HUES6 (cell line): ENCODE measurements around the gene SHLD1.

Source experiments
- H3K27ac ChIP-seq: 2 replicates; pipeline ENCODE4 v1.7.0; 2013; ENCODE audit warnings: low read depth, mild to moderate bottlenecking, low read length, inconsistent platforms
- H3K27me3 ChIP-seq: 2 replicates; pipeline ENCODE4 v1.6.1; 2013; ENCODE audit warnings: low read length; ENCODE audit not compliant: control insufficient read depth, insufficient read depth
- H3K36me3 ChIP-seq: 2 replicates; pipeline ENCODE4 v1.6.1; 2013; ENCODE audit warnings: low read length; ENCODE audit not compliant: control insufficient read depth, insufficient read depth
- H3K4me1 ChIP-seq: 2 replicates; pipeline ENCODE4 v1.6.1; 2013; ENCODE audit warnings: low read length; ENCODE audit not compliant: control insufficient read depth, insufficient read depth
- H3K4me3 ChIP-seq: 2 replicates; pipeline ENCODE4 v1.5.1; 2013; ENCODE audit warnings: low read depth, low read length
- H3K9ac ChIP-seq: one replicate; pipeline ENCODE4 v1.6.1; 2013; ENCODE audit warnings: mild to moderate bottlenecking, low read length
- H3K9me3 ChIP-seq: 2 replicates; pipeline ENCODE4 v1.6.1; 2013; ENCODE audit warnings: low read depth, low read length; ENCODE audit not compliant: control insufficient read depth, insufficient read depth

The SHLD1 gene

DNA sequence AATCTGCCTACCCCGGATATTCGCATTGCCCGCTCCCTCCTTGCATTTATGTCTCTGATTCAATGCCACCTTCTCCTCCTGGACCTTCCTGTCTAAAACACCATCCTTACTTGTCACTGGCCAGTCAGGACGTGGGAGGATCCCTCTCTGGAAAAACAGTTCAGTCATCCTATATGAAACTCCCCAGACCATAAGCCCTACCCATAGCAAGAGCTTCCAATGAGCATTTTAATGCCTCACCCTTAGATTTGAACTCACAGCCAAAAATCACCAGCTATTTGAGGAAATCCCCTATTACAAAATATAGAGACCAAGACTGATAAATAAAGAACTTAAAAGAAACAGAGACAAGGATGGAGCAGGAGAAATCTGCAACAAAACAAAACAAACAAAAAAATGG lies 86.4 kb downstream of the SHLD1 start:
- Histone ChIP-seq H3K9me3 (no peaks in the 10 kb centered on the region), H3K36me3 (no peaks in the 10 kb centered on the region), H3K4me3 (no peak overlapping the region), H3K27me3 (no peaks in the 10 kb centered on the region), H3K4me1 (0 out of 2 replicates have a peak, but pooled peaks cover 3% of the 10 kb centered on the region), H3K27ac (no peak overlapping the region), H3K9ac (no peak overlapping the region)

DNA sequence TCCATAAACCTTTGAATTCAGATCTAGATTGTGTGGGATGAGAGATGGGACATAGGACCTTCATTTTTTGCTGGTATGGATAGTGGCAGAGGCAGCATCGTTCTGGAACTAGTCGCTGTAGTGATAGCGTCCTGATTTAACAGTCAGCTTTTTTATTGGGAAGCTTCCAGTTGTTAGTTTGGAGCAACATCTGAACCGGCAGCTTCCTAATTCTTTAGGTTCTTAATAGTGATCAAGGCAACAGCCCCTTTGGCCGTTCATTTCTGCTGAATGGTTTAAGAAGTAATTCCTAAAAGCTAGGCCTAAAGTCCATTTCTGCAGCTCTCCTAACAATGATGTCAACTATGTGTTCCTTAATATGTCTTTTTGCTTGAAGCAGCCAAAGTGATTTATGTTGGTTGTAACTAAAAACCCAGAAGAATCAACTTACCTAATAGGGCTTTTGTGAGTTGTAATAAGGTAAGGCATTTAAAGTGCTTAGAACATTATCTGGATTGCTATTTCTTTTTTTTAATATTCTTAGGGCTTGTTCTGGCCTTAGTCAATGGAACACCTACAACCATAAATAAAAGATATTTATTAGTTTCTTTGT lies 90.3 kb downstream of the SHLD1 start:
- no peak overlapping the region for H3K27ac ChIP-seq
- no peaks in the 10 kb centered on the region for H3K4me1 ChIP-seq
- H3K36me3 ChIP-seq, result no peaks in the 10 kb centered on the region
- H3K9me3 ChIP-seq, result no peaks in the 10 kb centered on the region
- no peaks in the 10 kb centered on the region for H3K27me3 ChIP-seq
- H3K9ac ChIP-seq, result no peak overlapping the region
- no peak overlapping the region for H3K4me3 ChIP-seq

DNA sequence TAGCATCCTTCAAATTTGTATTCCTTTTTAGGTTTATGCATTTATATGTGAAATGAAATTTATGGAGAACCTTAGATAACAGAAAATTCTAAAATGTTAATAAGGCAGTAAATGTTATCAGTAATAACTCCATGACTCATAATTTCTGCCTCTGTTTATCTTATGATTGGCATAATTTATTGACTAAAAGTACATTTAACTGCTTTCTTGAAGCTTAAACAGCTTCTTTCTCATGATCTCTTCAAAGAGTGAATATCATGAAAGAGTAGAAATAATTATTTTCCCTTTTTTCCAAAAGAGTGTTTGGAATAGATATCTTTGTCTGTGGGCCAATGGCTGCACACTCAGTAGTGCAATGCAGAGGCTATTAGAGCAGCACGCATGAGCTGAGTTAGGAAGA lies 91.3 kb downstream of the SHLD1 start:
- no peak overlapping the region for H3K9ac ChIP-seq
- no peaks in the 10 kb centered on the region for H3K36me3 ChIP-seq
- no peaks in the 10 kb centered on the region for H3K27me3 ChIP-seq
- peaks cover 7% of the 10 kb centered on the region; the same call in 1 of the 2 replicates for H3K4me1 ChIP-seq
- no peak overlapping the region for H3K27ac ChIP-seq
- no peaks in the 10 kb centered on the region for H3K9me3 ChIP-seq
- H3K4me3 ChIP-seq, result no peak overlapping the region

DNA sequence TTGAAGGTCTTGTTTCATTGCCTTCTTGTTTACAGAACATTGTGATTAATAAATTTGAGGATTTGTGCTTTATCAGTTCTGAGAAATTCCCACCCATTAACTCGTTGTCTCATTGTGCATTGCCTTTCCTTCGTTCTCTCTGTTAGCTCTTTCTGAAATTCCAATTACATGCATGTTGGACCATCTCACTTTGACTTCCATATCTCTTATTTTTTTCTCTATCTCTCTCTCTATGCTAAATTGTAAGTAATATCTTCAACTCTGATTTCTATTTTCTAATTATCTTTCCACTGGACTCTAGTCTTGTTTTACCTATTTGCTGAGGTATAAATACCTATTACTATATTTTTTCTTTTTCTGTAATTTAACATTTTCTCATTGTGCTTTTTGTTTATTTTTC lies 92.3 kb downstream of the SHLD1 start:
- Histone ChIP-seq H3K27ac (no peak overlapping the region), H3K9me3 (no peaks in the 10 kb centered on the region), H3K36me3 (no peaks in the 10 kb centered on the region), H3K4me1 (peaks cover 7% of the 10 kb centered on the region; the same call in 1 of the 2 replicates), H3K4me3 (no peak overlapping the region), H3K9ac (no peak overlapping the region), H3K27me3 (no peaks in the 10 kb centered on the region)

DNA sequence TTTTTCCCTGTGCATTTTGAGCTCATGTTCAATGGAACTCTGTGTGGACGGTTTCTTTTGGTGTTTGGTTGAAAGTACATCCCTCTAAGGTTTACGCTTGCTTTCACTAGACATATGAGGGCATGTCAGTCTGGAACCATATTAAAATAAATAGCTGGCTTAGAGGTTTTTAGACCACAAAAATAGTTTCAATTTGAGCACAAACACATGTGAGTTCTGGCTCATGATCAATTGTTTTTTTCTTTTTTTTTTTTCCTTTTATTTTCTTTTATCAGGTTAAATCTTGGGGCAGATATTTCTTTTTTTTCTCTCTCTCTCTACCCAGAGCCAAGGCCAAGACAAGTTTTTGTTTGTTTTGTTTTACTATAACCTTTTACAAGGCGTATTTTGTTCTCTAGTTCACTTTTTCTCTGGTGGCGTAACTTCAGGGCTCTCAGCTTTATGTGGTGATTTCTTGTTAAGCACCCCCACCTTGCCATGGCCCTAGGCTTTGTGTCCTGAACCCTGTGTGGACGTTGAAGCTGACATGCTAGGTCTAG lies 92.9 kb downstream of the SHLD1 start:
- Histone ChIP-seq H3K36me3 (no peaks in the 10 kb centered on the region), H3K9me3 (no peaks in the 10 kb centered on the region), H3K4me3 (no peak overlapping the region), H3K9ac (no peak overlapping the region), H3K27me3 (no peaks in the 10 kb centered on the region), H3K4me1 (peaks cover 7% of the 10 kb centered on the region; the same call in 1 of the 2 replicates), H3K27ac (no peak overlapping the region)

DNA sequence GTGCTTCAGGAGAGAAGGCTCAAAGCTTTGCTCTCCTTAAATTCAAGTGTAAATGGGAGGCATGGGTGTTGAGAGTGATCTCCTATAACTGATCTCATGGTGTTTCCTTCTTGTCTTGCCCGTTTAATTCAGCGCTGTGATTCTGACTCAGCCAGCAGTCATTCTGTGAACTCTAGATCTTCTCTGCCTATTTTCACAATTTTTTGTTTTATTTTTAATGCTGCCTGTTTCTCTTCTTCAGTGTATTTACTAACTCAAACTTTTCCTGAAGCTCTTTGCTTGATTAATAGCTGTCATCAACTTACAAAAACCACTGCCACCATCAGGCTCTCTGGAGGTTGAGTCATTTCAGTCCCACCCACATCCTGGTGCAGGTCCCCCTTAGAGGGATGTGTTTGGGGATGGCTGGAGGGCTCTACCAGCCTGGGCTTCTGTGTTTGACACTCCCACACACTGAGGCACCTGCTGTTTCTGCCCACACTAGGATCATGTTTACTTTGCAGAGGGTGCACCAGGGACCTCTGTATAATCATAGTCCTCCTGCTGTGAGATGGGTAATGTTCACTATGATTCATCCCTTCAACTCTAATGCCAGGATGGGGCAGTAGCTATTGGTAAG lies 94.0 kb downstream of the SHLD1 start:
- H3K4me1 ChIP-seq, result peaks cover 7% of the 10 kb centered on the region; the same call in 1 of the 2 replicates
- no peak overlapping the region for H3K4me3 ChIP-seq
- H3K9me3 ChIP-seq, result no peaks in the 10 kb centered on the region
- no peaks in the 10 kb centered on the region for H3K27me3 ChIP-seq
- H3K27ac ChIP-seq, result no peak overlapping the region
- no peak overlapping the region for H3K9ac ChIP-seq
- H3K36me3 ChIP-seq, result no peaks in the 10 kb centered on the region

DNA sequence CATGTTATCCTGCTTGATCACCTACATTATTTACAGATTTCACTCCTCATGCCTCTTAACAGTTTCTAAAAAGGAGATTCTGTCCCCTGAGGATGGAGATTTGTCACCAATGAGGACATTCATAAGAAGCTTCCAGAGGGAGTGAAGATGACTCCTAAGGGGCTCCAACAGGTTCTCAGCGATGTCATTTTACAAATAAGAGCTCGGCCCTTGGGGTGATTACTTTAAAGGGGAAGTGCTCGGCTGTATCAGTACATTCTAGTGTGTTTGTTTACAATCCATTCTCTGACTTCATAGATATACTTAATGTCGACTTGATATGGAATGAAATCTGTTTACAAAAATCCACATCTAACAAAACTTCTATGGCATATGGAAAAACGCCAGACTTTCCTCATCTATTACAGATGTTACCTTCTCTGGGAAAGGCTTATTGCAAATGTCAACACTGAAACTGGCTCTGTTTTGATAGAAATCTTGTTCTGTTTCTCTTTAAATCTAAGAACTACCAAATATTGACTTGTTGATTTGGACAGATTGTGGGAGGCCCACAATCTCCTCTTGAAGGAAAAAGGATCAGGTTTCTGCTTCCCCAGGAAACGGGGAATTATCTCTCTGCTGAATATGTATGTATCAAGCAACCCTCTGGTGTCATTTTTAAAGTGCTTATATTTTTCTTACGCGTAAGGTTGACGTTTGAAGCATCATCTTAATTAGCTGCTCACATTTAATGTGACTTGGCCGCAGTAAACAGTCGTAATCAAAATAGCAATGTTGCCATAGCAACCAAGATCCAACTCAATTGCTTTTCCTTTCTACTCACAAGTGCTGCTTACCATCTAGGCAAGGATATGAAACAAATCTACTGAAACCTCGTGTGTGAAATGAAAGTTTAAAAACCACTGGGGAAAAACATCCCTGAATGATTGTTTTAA lies 95.7 kb downstream of the SHLD1 start:
- no peaks in the 10 kb centered on the region for H3K36me3 ChIP-seq
- no peaks in the 10 kb centered on the region for H3K9me3 ChIP-seq
- peaks cover 7% of the 10 kb centered on the region; the same call in 1 of the 2 replicates for H3K4me1 ChIP-seq
- no peak overlapping the region for H3K9ac ChIP-seq
- H3K4me3 ChIP-seq, result no peak overlapping the region
- H3K27ac ChIP-seq, result no peak overlapping the region
- no peaks in the 10 kb centered on the region for H3K27me3 ChIP-seq

DNA sequence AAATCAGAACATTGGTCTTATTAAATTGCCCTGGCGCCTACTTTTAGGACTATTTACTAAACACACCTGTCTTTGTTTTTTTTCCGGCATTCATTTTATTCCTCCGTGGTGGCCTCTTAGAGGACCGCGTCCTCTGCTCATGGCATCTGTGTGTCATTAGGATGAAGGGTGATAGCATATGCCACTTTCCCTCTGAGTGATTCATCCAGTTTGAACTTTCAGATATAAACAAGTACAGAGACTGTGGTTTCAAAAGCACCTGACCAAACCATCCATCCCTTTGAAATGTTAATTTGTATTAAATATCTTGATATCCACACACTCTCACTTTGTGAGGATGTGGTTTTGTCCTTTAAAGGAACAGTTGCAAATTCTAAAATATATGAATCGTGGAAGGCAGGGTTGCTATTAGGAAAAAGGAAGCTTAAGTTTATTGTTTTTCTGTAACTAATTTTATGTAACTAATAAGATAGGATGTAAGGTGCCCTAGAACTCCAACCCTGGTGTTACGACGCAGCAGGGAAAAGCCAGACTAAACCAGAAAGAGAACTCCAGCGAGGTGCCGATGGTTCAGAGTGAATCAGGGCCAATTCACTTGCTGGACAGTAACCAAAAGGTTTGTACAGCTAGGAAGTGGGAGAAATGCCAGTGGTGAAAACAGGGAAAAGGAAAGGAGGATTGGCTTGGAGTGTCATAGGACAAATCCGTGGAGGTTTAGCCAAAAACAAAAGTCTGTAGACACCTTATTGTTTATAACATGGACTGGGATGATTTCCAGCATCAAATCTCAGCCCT lies 98.7 kb downstream of the SHLD1 start:
- H3K9me3 ChIP-seq, result no peaks in the 10 kb centered on the region
- no peaks in the 10 kb centered on the region for H3K36me3 ChIP-seq
- no peaks in the 10 kb centered on the region for H3K27me3 ChIP-seq
- no peak overlapping the region for H3K27ac ChIP-seq
- peaks cover 7% of the 10 kb centered on the region; the same call in 1 of the 2 replicates for H3K4me1 ChIP-seq
- H3K9ac ChIP-seq, result no peak overlapping the region
- no peak overlapping the region for H3K4me3 ChIP-seq

DNA sequence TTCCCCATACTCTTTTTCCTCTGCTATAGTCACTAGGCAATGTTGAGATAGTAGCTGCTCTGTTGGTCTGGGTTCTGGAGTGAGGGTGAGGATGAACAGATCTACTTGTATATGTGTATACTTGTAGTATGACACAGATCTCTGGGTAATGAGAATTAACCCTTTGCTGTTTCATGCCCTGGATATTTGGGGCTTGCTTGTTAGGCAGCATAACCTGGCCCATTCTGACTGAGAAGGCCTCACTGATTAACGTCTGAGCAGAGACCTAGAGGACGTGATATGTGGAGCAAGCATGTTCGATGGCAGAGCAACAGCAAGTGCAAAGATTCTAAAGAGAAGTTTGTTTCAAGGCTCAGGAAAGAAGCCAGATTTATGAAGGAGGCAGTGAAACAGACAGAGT lies 105.7 kb downstream of the SHLD1 start:
- Histone ChIP-seq H3K4me3 (no peak overlapping the region), H3K27ac (no peak overlapping the region), H3K9me3 (no peaks in the 10 kb centered on the region), H3K9ac (no peak overlapping the region), H3K27me3 (no peaks in the 10 kb centered on the region), H3K36me3 (no peaks in the 10 kb centered on the region), H3K4me1 (no peaks in the 10 kb centered on the region)

DNA sequence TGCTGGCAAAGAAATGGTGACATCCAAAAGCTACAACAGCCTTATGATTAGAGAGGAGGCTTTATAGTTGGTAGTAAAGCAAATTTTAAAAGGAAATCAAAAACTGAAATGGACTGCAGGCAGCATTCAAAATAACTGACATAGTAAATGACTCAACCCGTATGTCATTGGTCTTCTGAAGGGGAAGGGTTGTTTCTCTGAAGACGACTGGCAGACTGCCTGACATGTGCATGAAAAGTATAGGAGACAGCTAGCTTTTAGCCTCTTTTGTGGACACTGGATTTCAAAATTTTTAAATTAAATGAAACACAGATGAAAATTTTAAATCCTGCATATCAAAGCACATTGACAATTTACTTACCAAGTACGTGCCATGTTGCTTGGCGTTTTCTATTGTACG lies 109.4 kb downstream of the SHLD1 start:
- Histone ChIP-seq H3K4me3 (no peak overlapping the region), H3K36me3 (no peaks in the 10 kb centered on the region), H3K4me1 (no peaks in the 10 kb centered on the region), H3K9ac (no peak overlapping the region), H3K9me3 (no peaks in the 10 kb centered on the region), H3K27ac (no peak overlapping the region), H3K27me3 (no peaks in the 10 kb centered on the region)
